HepG2 (cell line): Measurements from ENCODE around the gene FMNL2. TPM values are rescaled to one million over a fixed set of nuclear protein-coding genes. Genes with fewer than 3 reads are reported as not detected.

ENCODE experiments used
- ATAC-seq: fragments of 200-7000 bp; cut with Tn5 transposase; 3 replicates; pipeline ENCODE4 v1.9.1; 2020; ENCODE audit warnings: mild to moderate bottlenecking, moderate library complexity
- BruUV-seq: library from RNA; stranded (reverse); fragments of 400-500 nt; replicated peaks from 2 replicates; lab custom pipeline; 2021; lab: Mats Ljungman, UMichigan
- CTCF ChIA-PET: fragments of 300-600 bp; formaldehyde crosslinking; extraction: SDS; loops from one replicate; lab custom pipeline; 2021; ENCODE audit warnings: low total read pairs, inconsistent platforms, low intra/inter-chr PET ratio; lab: Yijun Ruan, JAX
- POLR2A ChIA-PET: fragments of 350-600 bp; sonication (Branson Sonifier 250); formaldehyde crosslinking; loops from one replicate; lab custom pipeline; 2020; ENCODE audit warnings: antibody characterized with exemption, inconsistent platforms; lab: Yijun Ruan, JAX
- DNase-seq: peaks from one replicate; pipeline ENCODE4 v3.0.0-alpha.2; 2015; ENCODE audit warnings: low spot score
- FAIRE-seq: peaks from 3 replicates; lab custom pipeline; 2011; peaks lifted over from hg19 to GRCh38; lab: Jason Lieb, UNC
- H2AFZ ChIP-seq: one replicate; pipeline ENCODE4 v1.6.1; 2011; ENCODE audit warnings: low read length, inconsistent platforms
- H3K27ac ChIP-seq: fragments of 300-600 bp; 3 replicates; pipeline ENCODE4 v1.8.0; 2011; ENCODE audit warnings: mixed run types, mild to moderate bottlenecking, mixed read lengths, low read length, inconsistent platforms; ENCODE audit not compliant: insufficient read depth; ENCODE audit errors: extremely low read length
- H3K27me3 ChIP-seq, 2 experiments: fragments of 200-600 bp in 1 of 2; 2 replicates in 1 of 2; 3 replicates in 1 of 2; pipeline versions ENCODE4 v1.6.0 to v1.8.0; 2011; ENCODE audit warnings: low read length in 2 of 2, mild to moderate bottlenecking in 2 of 2, moderate library complexity in 2 of 2, inconsistent platforms in 1 of 2; ENCODE audit not compliant: insufficient read depth in 2 of 2, control insufficient read depth in 1 of 2
- H3K36me3 ChIP-seq, 2 experiments: fragments of 200-600 bp in 1 of 2; replicated peaks in 1 of 2; 2 replicates in 1 of 2; 3 replicates in 1 of 2; pipeline versions ENCODE4 v1.5.1 to v1.8.0; 2011; ENCODE audit warnings: low read length in 2 of 2, inconsistent platforms in 1 of 2; ENCODE audit not compliant: insufficient read depth in 2 of 2, control insufficient read depth in 1 of 2
- H3K4me1 ChIP-seq: 2 replicates; pipeline ENCODE4 v1.5.1; 2012; ENCODE audit warnings: low read length, inconsistent platforms; ENCODE audit not compliant: insufficient read depth
- H3K4me2 ChIP-seq: 2 replicates; pipeline ENCODE4 v1.6.0; 2011; ENCODE audit warnings: low read depth, low read length, inconsistent platforms
- H3K4me3 ChIP-seq, 3 experiments: fragments of 200-600 bp in 1 of 3; sonication (generic), shearing (Covaris generic) in 1 of 3; replicated peaks in 1 of 3; 2 replicates each; pipeline ENCODE4 v1.5.1; 2011 to 2016; ENCODE audit warnings: low read length in 3 of 3, inconsistent platforms in 2 of 3, low read depth in 2 of 3, mild to moderate bottlenecking in 2 of 3, control low read depth in 1 of 3, mixed read lengths in 1 of 3; ENCODE audit not compliant: insufficient read depth in 1 of 3
- H3K79me2 ChIP-seq: one replicate; pipeline ENCODE4 v1.6.1; 2011; ENCODE audit warnings: low read length, inconsistent platforms; ENCODE audit not compliant: insufficient read depth
- H3K9ac ChIP-seq: 2 replicates; pipeline ENCODE4 v1.6.0; 2011; ENCODE audit warnings: mild to moderate bottlenecking, low read depth, low read length, inconsistent platforms; ENCODE audit not compliant: insufficient read depth
- H3K9me3 ChIP-seq: 2 replicates; pipeline ENCODE4 v1.5.1; 2012; ENCODE audit warnings: mild to moderate bottlenecking, low read length
- H4K20me1 ChIP-seq: 2 replicates; pipeline ENCODE4 v1.6.0; 2011; ENCODE audit warnings: inconsistent platforms, mild to moderate bottlenecking, low read length, moderate library complexity; ENCODE audit not compliant: insufficient read depth
- BRD4 ChIP-seq: sonication (generic); formaldehyde crosslinking; IDR thresholded peaks from 2 replicates; pipeline ENCODE4 v1.4.0; 2020; ENCODE audit warnings: missing genetic modification reagents
- CEBPB ChIP-seq: IDR thresholded peaks from 2 replicates; pipeline ENCODE4 v1.6.1; 2011; ENCODE audit warnings: low read depth, low read length, improper control_type of control experiment, borderline replicate concordance
- DNMT1 ChIP-seq: sonication (generic); formaldehyde crosslinking; IDR thresholded peaks from 2 replicates; pipeline ENCODE4 v1.5.1; 2020; ENCODE audit warnings: mild to moderate bottlenecking, missing genetic modification reagents
- HNRNPLL ChIP-seq: fragments of 200-400 bp; formaldehyde crosslinking; IDR thresholded peaks from 2 replicates; pipeline ENCODE4 v1.6.1; 2017; ENCODE audit warnings: mild to moderate bottlenecking, low read depth, low read length; ENCODE audit not compliant: poor library complexity, severe bottlenecking
- HOMEZ ChIP-seq: IDR thresholded peaks from 2 replicates; pipeline ENCODE4 v1.6.1; 2016; ENCODE audit warnings: low read depth
- KAT8 ChIP-seq: IDR thresholded peaks from 2 replicates; pipeline ENCODE4 v1.6.1; 2016; ENCODE audit warnings: missing genetic modification reagents, missing compliant biosample characterization
- RAD51 ChIP-seq: fragments of 450-650 bp; IDR thresholded peaks from 2 replicates; pipeline ENCODE4 v1.6.1; 2016; ENCODE audit warnings: borderline replicate concordance
- RBAK ChIP-seq: sonication (generic); formaldehyde crosslinking; IDR thresholded peaks from 2 replicates; pipeline ENCODE4 v1.5.1; 2020; ENCODE audit warnings: mild to moderate bottlenecking, missing genetic modification reagents
- RFXAP ChIP-seq: sonication (generic); formaldehyde crosslinking; IDR thresholded peaks from 2 replicates; pipeline ENCODE4 v1.4.0; 2020; ENCODE audit warnings: missing genetic modification reagents, borderline replicate concordance
- SCMH1 ChIP-seq: sonication (generic); formaldehyde crosslinking; IDR thresholded peaks from 2 replicates; pipeline ENCODE4 v1.9.0; 2021; ENCODE audit warnings: missing genetic modification reagents, mild to moderate bottlenecking, borderline replicate concordance
- SNAPC4 ChIP-seq: sonication (generic); formaldehyde crosslinking; IDR thresholded peaks from 2 replicates; pipeline ENCODE4 v1.4.0; 2020; ENCODE audit warnings: mild to moderate bottlenecking, missing genetic modification reagents
- SOX6 ChIP-seq, 2 experiments: fragments of 450-650 bp in 1 of 2; sonication (generic) in 1 of 2; formaldehyde crosslinking in 1 of 2; IDR thresholded peaks; 2 replicates each; pipeline versions ENCODE4 v1.4.0 to v1.6.1; 2017 to 2020; ENCODE audit warnings: antibody characterized with exemption in 1 of 2, mild to moderate bottlenecking in 1 of 2, missing genetic modification reagents in 1 of 2
- ZFP82 ChIP-seq: sonication (generic); formaldehyde crosslinking; IDR thresholded peaks from 2 replicates; pipeline ENCODE4 v1.5.1; 2020; ENCODE audit warnings: mild to moderate bottlenecking, missing genetic modification reagents, borderline replicate concordance
- ZNF232 ChIP-seq: sonication (generic); formaldehyde crosslinking; IDR thresholded peaks from 2 replicates; pipeline ENCODE4 v1.4.0; 2020; ENCODE audit warnings: missing genetic modification reagents, borderline replicate concordance
- ZNF572 ChIP-seq: sonication (generic); formaldehyde crosslinking; IDR thresholded peaks from 2 replicates; pipeline ENCODE4 v1.5.1; 2020; ENCODE audit warnings: mild to moderate bottlenecking, missing genetic modification reagents
- ZNF749 ChIP-seq: sonication (generic); formaldehyde crosslinking; IDR thresholded peaks from 2 replicates; pipeline ENCODE4 v1.8.0; 2022; ENCODE audit warnings: mild to moderate bottlenecking, missing genetic modification reagents, moderate library complexity, borderline replicate concordance
- WGBS: methylation state at CpG from one replicate; pipeline ENCODE4 v1.1.6; 2017; ENCODE audit warnings: low lambda C conversion rate; 5-methylcytosine and 5-hydroxymethylcytosine counted together
- in situ Hi-C: cut with HindIII; loops from 2 replicates; pipeline ENCODE4 v1.10.0; 2017; ENCODE audit warnings: low pct_unique_long_range_greater_than_20kb; ENCODE audit not compliant: extremely low pct_ligation_motif_present
- intact Hi-C: fragments of 100-400 bp; cut with micrococcal nuclease; formaldehyde crosslinking; loops from one replicate; pipeline ENCODE4 v1.10.0; 2022; ENCODE audit not compliant: unreplicated experiment
- polyA plus RNA-seq, 8 experiments: library from polyadenylated mRNA; depleted of rRNA in 3 of 8; stranded (reverse) in 7 of 8; unstranded in 1 of 8; fragments of >200 nt; fragmentation: Illumina TruSeq in 4 of 8; extraction: Trizol in 4 of 8; gene quantifications; 2 replicates each; pipeline versions ENCODE4 v1.2.1 to v1.2.3, GENCODE V29; 2011 to 2016; ENCODE audit warnings: low read depth in 4 of 8, missing spikeins in 1 of 8, mixed read lengths in 1 of 8; ENCODE audit not compliant: insufficient read depth in 1 of 8
- total RNA-seq, 5 experiments: library from RNA; depleted of rRNA; stranded (reverse); fragments of >200 nt; fragmentation: Illumina TruSeq; extraction: Trizol; gene quantifications; 2 replicates each; pipeline ENCODE4 v1.2.3, GENCODE V29; 2016; ENCODE audit warnings: low read depth in 1 of 5
- TF ChIP-seq, protein P1 (sequence below): sonication (generic); formaldehyde crosslinking; IDR thresholded peaks from 2 replicates; pipeline ENCODE4 v1.4.0; 2020; ENCODE audit warnings: low read depth, mild to moderate bottlenecking, missing genetic modification reagents

FMNL2 gene
- total and polyA plus RNA-seq, 2 of the 13 experiments (the other 11 are each of a cell fraction or from before 2014, with no cell fraction given) = 66.5 to 67.7 TPM

- 97% methylated on average over 3 of the region's 3 CpGs for WGBS
- H3K36me3 ChIP-seq = no peaks in the 10 kb centered on the region
- BruUV-seq = no TSS peak
- no peaks in the 10 kb centered on the region for H3K9me3 ChIP-seq
- no peak overlapping the region for H3K9ac ChIP-seq
- H2AFZ ChIP-seq = no peak overlapping the region
- ATAC-seq (no peak), FAIRE-seq (no peak), DNase-seq (no peak)
- peaks cover 53% of the 10 kb centered on the region for H3K4me1 ChIP-seq
- H3K27ac ChIP-seq = no peak overlapping the region
- ChIA-PET POLR2A (no interaction called here), CTCF (no interaction called here)
- in situ Hi-C loops (no loop called here), intact Hi-C loops (no loop called here)
- no peak overlapping the region for H3K4me3 ChIP-seq
- no peaks in the 10 kb centered on the region for H3K27me3 ChIP-seq
- no peaks in the 10 kb centered on the region; the same call in 1 of the 2 replicates for H4K20me1 ChIP-seq
- peaks cover 97% of the 10 kb centered on the region for H3K79me2 ChIP-seq
- no peak overlapping the region for H3K4me2 ChIP-seq
- TF ChIP-seq CEBPB (no peak), SNAPC4 (CRISPR knock-in tag) (no peak), KAT8 (CRISPR knock-in tag) (no peak), SCMH1 (CRISPR knock-in tag) (no peak), DNMT1 (CRISPR knock-in tag) (no peak), ZNF749 (CRISPR knock-in tag) (no peak), RAD51 (no peak), RFXAP (no peak), BRD4 (CRISPR knock-in tag) (no peak), ZNF572 (no peak), HOMEZ (CRISPR knock-in tag) (no peak), ZFP82 (CRISPR knock-in tag) (no peak), HNRNPLL (no peak), ZNF232 (no peak), SOX6 (IDR thresholded peaks at IDR 0.05) (no peak), SOX6 (CRISPR knock-in tag; IDR thresholded peaks at IDR 0.05) (no peak), RBAK (CRISPR knock-in tag) (no peak)
- TF ChIP-seq, protein P1, sequence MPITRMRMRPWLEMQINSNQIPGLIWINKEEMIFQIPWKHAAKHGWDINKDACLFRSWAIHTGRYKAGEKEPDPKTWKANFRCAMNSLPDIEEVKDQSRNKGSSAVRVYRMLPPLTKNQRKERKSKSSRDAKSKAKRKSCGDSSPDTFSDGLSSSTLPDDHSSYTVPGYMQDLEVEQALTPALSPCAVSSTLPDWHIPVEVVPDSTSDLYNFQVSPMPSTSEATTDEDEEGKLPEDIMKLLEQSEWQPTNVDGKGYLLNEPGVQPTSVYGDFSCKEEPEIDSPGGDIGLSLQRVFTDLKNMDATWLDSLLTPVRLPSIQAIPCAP (CRISPR knock-in tag) = no peak
Measured at GRCh38 chr2:152444448-152444847, 109.5 kb downstream of the FMNL2 start.
